GM18498 (cell line): Measurements from ENCODE around the gene EDEM1.
A peak's percentile ranks its signal among the peaks of the same experiment; 100 is the strongest.
"Not testable (repeated sequence)": the region's sequence is repeated elsewhere in the genome, so short reads cannot be mapped to it uniquely, and the experiment has no call there.

Experiments
- ATAC-seq: cut with Tn5 transposase; IDR thresholded peaks from one replicate; pipeline ENCODE4 v1.9.1; 2021; ENCODE audit warnings: mild to moderate bottlenecking, moderate library complexity; ENCODE audit not compliant: unreplicated experiment

Gene EDEM1

GRCh38 chr3:5170975-5171374 lies 16.5 kb upstream of the EDEM1 start:
- ATAC-seq: no peak

DNA sequence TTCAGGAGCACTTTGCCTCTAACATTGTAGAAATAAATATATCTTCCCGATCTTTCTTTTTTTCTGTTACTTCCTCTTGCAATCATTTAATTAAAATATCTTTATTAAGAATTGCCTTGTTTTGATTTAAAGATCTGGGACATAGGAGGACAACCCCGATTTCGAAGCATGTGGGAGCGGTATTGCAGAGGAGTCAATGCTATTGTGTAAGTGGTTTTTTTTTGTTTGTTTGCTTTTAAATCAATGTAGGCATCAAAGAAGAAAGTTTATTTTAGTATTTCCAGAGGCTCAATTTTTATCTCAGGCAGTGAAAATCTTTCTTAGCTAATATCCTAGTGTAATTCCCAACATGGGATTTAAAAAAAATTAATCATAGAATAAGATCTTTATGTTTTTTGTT lies 15.5 kb upstream of the EDEM1 start:
- no peak for ATAC-seq

- ATAC-seq: not testable (repeated sequence)
Observed at GRCh38 chr3:5179036-5179435, 8.5 kb upstream of the EDEM1 start.

- ATAC-seq: peak; percentile 69
Observed at GRCh38 chr3:5181469-5182141, 5.9 kb upstream of the EDEM1 start.

GRCh38 chr3:5183714-5184113 lies 3.8 kb upstream of the EDEM1 start:
- ATAC-seq: not testable (repeated sequence)

GRCh38 chr3:5184499-5184898 lies 3.0 kb upstream of the EDEM1 start:
- no peak for ATAC-seq

DNA sequence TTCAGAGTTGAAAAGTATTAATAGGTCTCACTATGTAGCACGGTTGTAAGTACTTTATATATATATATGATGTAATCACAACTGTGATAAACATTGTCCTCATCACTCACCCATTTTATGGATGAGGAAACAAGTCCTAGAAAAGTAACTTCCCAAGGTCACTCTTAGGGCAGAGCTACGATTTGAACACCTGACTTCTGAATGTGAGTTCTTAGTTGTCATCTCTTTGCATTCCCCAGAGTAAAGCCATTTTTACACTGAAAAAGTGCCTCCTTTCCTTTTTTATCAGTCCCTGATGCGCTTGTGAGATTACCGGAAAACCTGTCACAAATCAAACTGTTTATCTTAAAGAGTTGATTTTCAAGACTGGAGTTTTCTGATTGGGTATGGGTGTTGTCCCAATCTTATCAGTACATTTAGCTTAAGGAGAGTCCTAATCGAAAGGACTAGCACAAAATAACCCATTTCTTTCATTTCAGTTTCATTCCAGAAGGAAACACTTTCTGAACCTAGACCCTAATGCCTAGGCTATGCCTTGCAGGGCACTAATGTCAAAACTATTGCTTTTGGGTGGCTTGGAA lies 2.3 kb upstream of the EDEM1 start:
- no peak for ATAC-seq

DNA sequence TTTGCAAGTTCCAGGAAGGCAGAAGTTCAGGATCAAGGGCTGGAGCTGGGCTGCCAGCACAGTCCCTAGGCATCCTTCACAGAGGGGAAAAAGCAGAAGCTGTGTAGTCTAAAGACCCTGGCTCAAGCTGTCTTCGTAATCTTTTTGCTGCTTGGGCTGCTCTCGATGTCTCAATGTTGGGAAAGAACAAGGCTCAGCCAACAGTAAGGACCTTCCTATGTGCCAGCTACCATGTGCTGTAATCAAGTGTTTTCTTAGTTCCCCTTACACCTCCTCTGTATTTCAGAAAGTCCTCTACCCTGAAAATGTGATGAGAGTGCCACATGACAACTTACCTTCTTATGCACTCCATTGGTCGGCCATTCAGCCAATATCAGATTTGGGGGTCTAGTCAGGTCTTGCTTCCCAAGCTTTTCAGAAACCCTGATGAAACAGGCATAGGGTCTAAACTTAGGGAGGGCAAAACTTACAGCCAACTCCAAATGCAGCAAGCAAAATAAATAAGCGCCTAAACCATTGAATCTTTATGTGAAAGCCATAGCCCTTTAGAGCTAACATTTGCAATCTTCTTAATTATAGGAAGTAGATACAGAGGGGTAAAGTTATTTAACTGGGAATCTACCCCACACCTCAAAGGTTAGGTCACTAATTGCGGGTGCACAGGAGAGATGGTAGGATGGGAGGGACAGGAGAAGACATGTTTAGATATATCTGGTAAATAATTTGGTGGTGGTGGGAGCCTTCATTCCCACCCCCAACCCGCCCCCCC lies 1.2 kb upstream of the EDEM1 start:
- peak; percentile 13 for ATAC-seq

- ATAC-seq: no peak
Observed at GRCh38 chr3:5186858-5187155, 700 bp upstream of the EDEM1 start.

- ATAC-seq: peak; percentile 18
Observed at GRCh38 chr3:5187920-5188418, 462 bp downstream of the EDEM1 start.

DNA sequence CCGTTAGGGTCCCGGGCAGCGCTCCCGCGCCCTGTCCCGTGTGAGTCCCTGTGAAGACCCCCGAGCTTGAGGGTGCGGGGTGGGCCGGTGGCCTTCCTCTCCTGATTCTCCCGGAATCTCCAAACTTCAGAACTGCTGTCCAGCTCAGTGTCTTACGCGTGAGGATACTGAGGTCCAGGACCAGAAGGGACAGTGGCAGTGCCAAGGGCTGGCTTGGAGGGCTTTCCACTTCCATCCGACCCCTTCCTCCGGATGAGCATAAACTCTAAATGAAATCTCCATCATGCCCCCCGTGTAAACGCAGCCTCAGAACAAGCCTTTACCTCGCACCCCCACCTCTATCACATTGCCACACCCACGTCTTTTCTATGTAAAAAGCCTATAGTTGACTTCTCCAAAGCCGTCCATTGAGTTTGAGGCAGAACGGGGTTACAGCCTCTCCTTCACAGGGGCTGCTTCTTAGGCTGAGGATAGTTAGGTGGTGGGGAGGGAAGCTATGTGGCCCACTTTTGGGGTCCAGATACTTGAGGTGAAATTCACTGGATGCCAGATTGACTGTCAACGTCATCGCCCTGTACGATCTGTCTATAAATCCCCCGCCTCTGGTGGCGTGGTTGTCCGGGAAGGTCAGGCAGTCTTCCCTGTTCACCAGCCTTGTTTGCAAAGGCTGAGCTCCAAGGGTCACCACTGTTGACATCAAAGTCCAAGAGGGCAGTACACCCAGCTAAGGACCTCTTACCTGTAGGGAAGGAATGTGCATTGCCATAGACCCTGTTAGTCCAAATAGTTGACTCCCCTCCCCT lies 1.1 kb downstream of the EDEM1 start:
- no peak for ATAC-seq

DNA sequence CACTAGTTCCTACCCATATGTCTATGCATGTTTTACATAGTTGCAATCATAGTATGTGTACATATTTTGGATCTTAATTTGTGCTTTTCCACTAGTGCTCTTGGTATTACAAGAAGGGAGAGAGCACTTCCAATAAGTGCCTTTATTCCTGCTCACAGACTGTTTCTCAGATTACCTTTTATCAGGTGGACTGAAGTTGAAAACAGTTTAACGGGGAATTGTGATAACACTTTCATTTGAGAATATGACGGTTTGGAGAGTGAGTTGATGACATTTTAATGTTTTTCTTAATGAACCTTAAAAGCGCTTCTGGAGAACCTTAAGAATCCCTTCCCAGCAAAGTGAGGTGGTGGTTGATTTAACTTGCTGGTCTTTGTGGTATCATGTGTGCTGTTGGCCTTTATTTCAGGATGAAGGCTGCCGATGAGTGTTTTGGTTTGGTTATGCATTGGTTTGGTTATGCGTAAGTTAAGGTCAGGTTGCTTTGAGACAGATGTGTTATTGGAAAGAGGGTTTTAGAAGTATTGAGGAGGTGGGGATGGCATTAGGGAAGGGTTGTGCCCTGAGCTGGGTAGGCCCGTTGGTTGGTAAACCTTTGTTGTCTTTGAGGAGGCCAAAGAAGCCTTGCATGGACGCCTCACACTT lies 2.8 kb downstream of the EDEM1 start:
- no peak for ATAC-seq

- ATAC-seq: no peak
Observed at GRCh38 chr3:5191555-5192304, 4.2 kb downstream of the EDEM1 start.

DNA sequence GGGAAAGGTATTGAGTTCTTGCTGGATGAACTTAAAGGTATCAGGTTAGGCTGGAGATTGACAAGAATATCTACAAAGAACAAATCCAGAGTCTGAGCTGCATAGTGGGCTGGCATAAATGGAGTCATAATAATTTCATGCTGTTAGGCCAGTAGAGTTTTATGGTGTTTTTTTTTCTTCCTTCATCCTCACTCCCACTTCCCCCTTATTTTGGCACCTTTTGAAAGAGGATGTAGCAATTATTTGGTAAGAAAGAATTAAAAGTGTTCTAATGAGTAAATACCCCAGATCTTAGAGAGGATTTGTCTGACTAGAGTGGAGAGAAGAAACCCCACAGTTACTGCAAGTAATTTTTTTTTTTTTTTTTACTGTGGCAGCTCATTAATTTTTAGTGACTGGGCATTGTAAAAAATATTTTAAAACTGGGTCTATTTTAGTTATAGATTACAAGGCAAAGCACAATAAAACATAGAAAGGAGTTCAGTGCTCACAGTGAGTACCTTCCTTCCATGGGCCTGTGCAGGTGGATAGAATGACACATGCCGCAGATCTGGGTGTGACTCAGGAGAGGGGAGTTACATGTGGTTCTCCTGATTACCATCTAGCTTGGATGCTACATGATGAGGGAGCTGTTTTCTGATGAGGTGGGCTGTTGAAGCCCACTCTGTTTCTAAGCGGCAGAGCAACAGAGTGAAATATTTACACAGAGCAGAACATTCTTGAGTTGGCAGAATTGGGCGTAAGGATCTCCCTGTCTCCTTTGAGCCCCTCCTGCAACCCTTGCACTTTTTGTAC lies 5.3 kb downstream of the EDEM1 start:
- no peak for ATAC-seq

GRCh38 chr3:5194341-5194740 lies 6.8 kb downstream of the EDEM1 start:
- ATAC-seq: no peak

GRCh38 chr3:5194801-5195509 lies 7.4 kb downstream of the EDEM1 start:
- ATAC-seq: peak; percentile 43

DNA sequence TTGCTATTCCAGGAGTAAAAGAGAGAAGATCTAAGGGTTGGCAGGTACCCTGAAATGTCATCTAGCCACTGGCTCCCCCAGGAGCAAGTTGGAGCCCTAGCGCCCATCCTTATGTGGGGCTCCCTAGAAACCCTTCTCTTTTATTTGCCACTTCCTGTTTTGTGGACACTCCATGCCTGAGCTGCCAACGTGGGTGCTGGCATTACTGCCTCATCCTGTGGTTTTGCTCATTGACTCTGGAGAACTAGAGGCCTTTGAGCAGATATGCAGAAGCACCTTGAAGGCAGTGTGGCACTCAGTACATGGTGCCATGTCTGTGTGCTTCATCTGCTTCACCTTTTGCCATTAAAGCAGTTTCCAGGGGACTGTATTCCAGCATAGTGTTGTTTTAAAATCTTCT lies 8.1 kb downstream of the EDEM1 start:
- no peak for ATAC-seq

DNA sequence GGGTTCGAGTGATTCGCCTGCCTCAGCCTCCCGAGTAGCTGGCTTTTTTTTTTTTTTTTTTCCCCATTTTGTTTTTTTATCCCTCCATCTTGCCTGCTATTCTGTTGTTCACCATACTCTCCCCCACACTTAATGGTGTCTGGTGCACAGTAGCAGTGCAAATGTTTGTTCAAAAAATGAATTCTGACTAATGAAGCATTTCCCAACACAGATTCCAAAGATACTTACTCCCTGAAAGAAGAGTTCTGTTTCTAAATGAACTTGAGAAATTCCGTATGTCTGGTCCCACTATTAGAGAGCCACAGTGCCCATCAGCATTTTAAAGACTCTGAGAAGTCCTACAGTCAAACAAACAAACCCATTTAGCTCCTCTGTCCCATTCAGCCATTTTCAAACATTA lies 9.5 kb downstream of the EDEM1 start:
- no peak for ATAC-seq
